ENCODE results near the gene TMEM218.

The TMEM218 gene

GRCh38 chr11:125053167-125053566 is 58.3 kb downstream of the TMEM218 start:
- H3K4me3 ChIP-seq (replicated peaks; ENCODE audit: low read depth, low read length): no peak overlapping the region
- TF ChIP-seq CTCF (IDR thresholded peaks at IDR 0.05; ENCODE audit: low read depth, low read length, missing control alignments): no peak
- no peak for DNase-seq (ENCODE audit: extremely low read depth, low read depth)

- no peak for TF ChIP-seq CTCF (IDR thresholded peaks at IDR 0.05; ENCODE audit: low read depth, low read length, missing control alignments)
- H3K4me3 ChIP-seq (replicated peaks; ENCODE audit: low read depth, low read length): no peak overlapping the region
- DNase-seq (ENCODE audit: extremely low read depth, low read depth): no peak
These were observed 59.4 kb downstream of the TMEM218 start for GRCh38 chr11:125052047-125052446.

- no peak overlapping the region for H3K4me3 ChIP-seq (replicated peaks; ENCODE audit: low read depth, low read length)
- TF ChIP-seq CTCF (IDR thresholded peaks at IDR 0.05; ENCODE audit: low read depth, low read length, missing control alignments): no peak
- no peak for DNase-seq (ENCODE audit: extremely low read depth, low read depth)
These were observed 62.1 kb downstream of the TMEM218 start for GRCh38 chr11:125049164-125049792.

Measured in HFF-Myc (cell line).